ENCODE data around the gene PLXNA2.

GRCh38 chr1:208270651-208271141 lies 26.5 kb upstream of the PLXNA2 start:
- TF ChIP-seq EZH2 (IDR thresholded peaks at IDR 0.05; ENCODE audit: insufficient read depth, poor library complexity, severe bottlenecking) (no peak), EZH2phosphoT487 (IDR thresholded peaks at IDR 0.05; ENCODE audit: insufficient read depth, low read depth) (no peak)
